A549 (cell line): ENCODE measurements around the gene RNF43. TPM values are rescaled to one million over a fixed set of nuclear protein-coding genes. Genes with fewer than 3 reads are reported as not detected.

Experiments
- ATAC-seq, 2 experiments: fragments of 200-7000 bp in 1 of 2; fragments of >200 bp in 1 of 2; cut with Nextera tagmentation in 1 of 2; cut with Tn5 transposase in 1 of 2; 3 replicates each; pipeline versions ENCODE4 v1.8.0 to v1.9.1; 2018 to 2020; ENCODE audit warnings: mild to moderate bottlenecking in 1 of 2, moderate library complexity in 1 of 2
- CTCF ChIA-PET: fragments of 300-600 bp; sonication (Branson Sonifier 250); formaldehyde crosslinking; extraction: SDS; loops from one replicate; lab custom pipeline; 2021; ENCODE audit warnings: antibody characterized with exemption, inconsistent platforms; lab: Yijun Ruan, JAX
- POLR2A ChIA-PET: fragments of 350-600 bp; formaldehyde crosslinking; extraction: SDS; loops from one replicate; lab custom pipeline; 2021; ENCODE audit warnings: antibody characterized with exemption, inconsistent platforms; lab: Yijun Ruan, JAX
- DNase-seq, 2 experiments: peaks; one replicate each; pipeline versions ENCODE4 v3.0.0 to v3.0.0-alpha.2; 2011 to 2016; ENCODE audit warnings: low read depth in 1 of 2, low spot score in 1 of 2
- FAIRE-seq: peaks from 2 replicates; lab custom pipeline; 2011; peaks lifted over from hg19 to GRCh38; lab: Jason Lieb, UNC
- H3K27ac ChIP-seq, 2 experiments: fragments of >200 bp; sonication (Bioruptor Twin); formaldehyde crosslinking; 3 replicates each; pipeline ENCODE4 v1.5.1; 2016 to 2017
- H3K4me1 ChIP-seq: fragments of >200 bp; sonication (Bioruptor Twin); formaldehyde crosslinking; 3 replicates; pipeline ENCODE4 v1.6.1; 2016
- H3K4me2 ChIP-seq: fragments of >200 bp; sonication (Bioruptor Twin); formaldehyde crosslinking; 3 replicates; pipeline ENCODE4 v1.6.1; 2016
- H3K4me3 ChIP-seq: fragments of >200 bp; sonication (Bioruptor Twin); formaldehyde crosslinking; 3 replicates; pipeline ENCODE4 v1.5.1; 2016
- H3K9me3 ChIP-seq: fragments of >200 bp; sonication (Bioruptor Twin); formaldehyde crosslinking; 3 replicates; pipeline ENCODE4 v1.6.1; 2016
- ATOH8 ChIP-seq: fragments of 250-450 bp; sonication (Bioruptor Pico); IDR thresholded peaks from 2 replicates; pipeline ENCODE4 v1.5.0; 2020; ENCODE audit warnings: low read depth, mild to moderate bottlenecking, moderate library complexity
- CBX8 ChIP-seq: fragments of 200-600 bp; sonication (generic); IDR thresholded peaks from 2 replicates; pipeline ENCODE4 v1.6.1; 2016
- CTCF ChIP-seq: fragments of >200 bp; sonication (Bioruptor Twin); formaldehyde crosslinking; IDR thresholded peaks from 3 replicates; pipeline ENCODE4 v1.5.1; 2016
- EHMT2 ChIP-seq: fragments of 200-600 bp; sonication (generic); IDR thresholded peaks from 2 replicates; pipeline ENCODE4 v1.6.1; 2016; ENCODE audit warnings: antibody characterized with exemption, low read depth, mild to moderate bottlenecking, moderate library complexity
- FOSL2 ChIP-seq, 2 experiments: fragments of 450-650 bp in 1 of 2; fragments of >200 bp in 1 of 2; sonication (Bioruptor Twin) in 1 of 2; formaldehyde crosslinking; IDR thresholded peaks; 2 replicates each; pipeline versions ENCODE4 v1.5.0 to v1.6.1; 2016 to 2020; ENCODE audit warnings: mild to moderate bottlenecking in 1 of 2, moderate library complexity in 1 of 2
- GATA3 ChIP-seq: IDR thresholded peaks from 2 replicates; pipeline ENCODE4 v1.6.1; 2012; ENCODE audit warnings: borderline replicate concordance
- HES2 ChIP-seq: fragments of >200 bp; sonication (Bioruptor Twin); formaldehyde crosslinking; IDR thresholded peaks from 2 replicates; pipeline ENCODE4 v1.6.1; 2016
- HMGXB4 ChIP-seq: fragments of 250-450 bp; sonication (Bioruptor Pico); IDR thresholded peaks from 2 replicates; pipeline ENCODE4 v1.5.0; 2021; ENCODE audit warnings: mild to moderate bottlenecking, moderate library complexity, borderline replicate concordance
- HOXA7 ChIP-seq: fragments of 250-450 bp; sonication (Bioruptor Pico); IDR thresholded peaks from 2 replicates; pipeline ENCODE4 v1.5.0; 2020; ENCODE audit warnings: mild to moderate bottlenecking, moderate library complexity
- JUNB ChIP-seq: fragments of >200 bp; sonication (Bioruptor Twin); formaldehyde crosslinking; IDR thresholded peaks from 2 replicates; pipeline ENCODE4 v1.6.1; 2016
- KDM1A ChIP-seq: fragments of 200-600 bp; sonication (generic); IDR thresholded peaks from 2 replicates; pipeline ENCODE4 v1.6.1; 2016; ENCODE audit warnings: low read depth, mild to moderate bottlenecking
- KDM5A ChIP-seq: fragments of 200-600 bp; sonication (generic); IDR thresholded peaks from 2 replicates; pipeline ENCODE4 v1.6.1; 2016; ENCODE audit warnings: antibody characterized with exemption, mild to moderate bottlenecking
- MAFK ChIP-seq: fragments of 450-650 bp; IDR thresholded peaks from 2 replicates; pipeline ENCODE4 v1.6.1; 2014; ENCODE audit not compliant: partially characterized antibody
- MAZ ChIP-seq: fragments of 150-350 bp; IDR thresholded peaks from 2 replicates; pipeline ENCODE4 v1.6.1; 2014; ENCODE audit warnings: antibody characterized with exemption, low read depth, low read length, borderline replicate concordance
- NFE2L2 ChIP-seq: fragments of 150-350 bp; conservative IDR thresholded peaks from 2 replicates; pipeline ENCODE4 v1.6.1; 2014; ENCODE audit warnings: low read length
- NPAS2 ChIP-seq: fragments of 250-450 bp; sonication (Bioruptor Pico); IDR thresholded peaks from 2 replicates; pipeline ENCODE4 v1.8.0; 2022; ENCODE audit warnings: mild to moderate bottlenecking, moderate library complexity, borderline replicate concordance
- NR3C1 ChIP-seq: fragments of >200 bp; sonication (Bioruptor Twin); formaldehyde crosslinking; IDR thresholded peaks from 3 replicates; pipeline ENCODE4 v1.6.1; 2017
- PBX3 ChIP-seq: IDR thresholded peaks from 2 replicates; pipeline ENCODE4 v1.6.1; 2012
- PHF8 ChIP-seq: fragments of 200-600 bp; sonication (generic); IDR thresholded peaks from 2 replicates; pipeline ENCODE4 v1.6.1; 2016; ENCODE audit warnings: low read depth, mild to moderate bottlenecking, antibody characterized with exemption, moderate library complexity, borderline replicate concordance
- POLR2A ChIP-seq: IDR thresholded peaks from 2 replicates; pipeline ENCODE4 v1.6.1; 2012; ENCODE audit warnings: mild to moderate bottlenecking, low read length
- POLR2AphosphoS2 ChIP-seq: conservative IDR thresholded peaks from 2 replicates; pipeline ENCODE4 v1.6.1; 2012; ENCODE audit warnings: low read length, improper control_type of control experiment, inconsistent platforms
- RARB ChIP-seq: fragments of 250-450 bp; sonication (Bioruptor Pico); IDR thresholded peaks from 2 replicates; pipeline ENCODE4 v1.8.0; 2021; ENCODE audit warnings: mild to moderate bottlenecking, moderate library complexity
- RFX5 ChIP-seq: fragments of 450-650 bp; IDR thresholded peaks from 2 replicates; pipeline ENCODE4 v1.7.1; 2014; ENCODE audit warnings: antibody characterized with exemption, mild to moderate bottlenecking, moderate library complexity
- SMC3 ChIP-seq: fragments of >200 bp; sonication (Bioruptor Twin); formaldehyde crosslinking; IDR thresholded peaks from 3 replicates; pipeline ENCODE4 v1.6.1; 2018; ENCODE audit warnings: inconsistent platforms
- SREBF2 ChIP-seq: fragments of 450-650 bp; IDR thresholded peaks from 2 replicates; pipeline ENCODE4 v1.6.1; 2014; ENCODE audit warnings: mild to moderate bottlenecking, moderate library complexity
- TP53 ChIP-seq: fragments of 250-450 bp; sonication (Bioruptor Pico); IDR thresholded peaks from 2 replicates; pipeline ENCODE4 v1.5.0; 2021; ENCODE audit warnings: mild to moderate bottlenecking, moderate library complexity
- USF2 ChIP-seq: fragments of 450-650 bp; IDR thresholded peaks from 2 replicates; pipeline ENCODE4 v1.6.1; 2014; ENCODE audit warnings: antibody characterized with exemption
- ZFP36 ChIP-seq: fragments of 450-650 bp; IDR thresholded peaks from 2 replicates; pipeline ENCODE4 v1.6.1; 2014; ENCODE audit warnings: borderline replicate concordance; ENCODE audit not compliant: partially characterized antibody
- ZSCAN20 ChIP-seq: fragments of 250-450 bp; sonication (Bioruptor Pico); IDR thresholded peaks from 2 replicates; pipeline ENCODE4 v1.8.0; 2022; ENCODE audit warnings: mild to moderate bottlenecking, moderate library complexity
- WGBS: methylation state at CpG from one replicate; pipeline ENCODE4 v1.1.6; 2017; ENCODE audit errors: missing lambda C conversion rate; 5-methylcytosine and 5-hydroxymethylcytosine counted together
- polyA plus RNA-seq, 4 experiments: library from polyadenylated mRNA; depleted of rRNA in 3 of 4; stranded (reverse); fragments of >200 nt; fragmentation: RNase III in 1 of 4; extraction: RNeasy Plus Mini Kit Qiagen cat#74134 plus additional on column Dnase treatment in 1 of 4; gene quantifications; 2 replicates in 3 of 4; 3 replicates in 1 of 4; pipeline ENCODE4 v1.2.3, GENCODE V29; 2011 to 2017

Gene RNF43
- polyA plus RNA-seq, 2 of the 4 experiments (the other 2 are of a cell fraction), result 2.5 to 6.6 TPM

- no peaks in the 10 kb centered on the region for H3K9me3 ChIP-seq
- TF ChIP-seq CBX8 (no peak), SMC3 (no peak), HOXA7 (no peak), HMGXB4 (CRISPR knock-in tag) (no peak), POLR2AphosphoS2 (no peak), MAFK (no peak), NFE2L2 (no peak), EHMT2 (no peak), ATOH8 (CRISPR knock-in tag) (no peak), ZFP36 (no peak), GATA3 (no peak), KDM1A (no peak), JUNB (no peak), PHF8 (no peak), RARB (no peak), POLR2A (no peak), NR3C1 (no peak), ZSCAN20 (CRISPR knock-in tag) (no peak), FOSL2 (IDR thresholded peaks at IDR 0.05) (no peak), FOSL2 (CRISPR knock-in tag; IDR thresholded peaks at IDR 0.05) (no peak), HES2 (no peak)
- 95% methylated on average over 1 of the region's 1 CpG for WGBS
- ATAC-seq, result no peak
- FAIRE-seq, result no peak
- H3K27ac ChIP-seq, result no peak overlapping the region
- CTCF ChIA-PET, result interaction anchor here (0.6 to 11.9 kb wide), 4 partner anchors 139 to 234 kb away, joined by 3 to 315 read pairs (median 3); partner anchors contain the start of gene MKS1
- no peak for DNase-seq
- H3K4me3 ChIP-seq, result no peak overlapping the region
- H3K4me2 ChIP-seq, result no peak overlapping the region
- POLR2A ChIA-PET, result no interaction called here
- no peaks in the 10 kb centered on the region for H3K4me1 ChIP-seq
Measured at GRCh38 chr17:58452738-58453137, 35.4 kb upstream of the RNF43 start.

- Histone ChIP-seq H3K9me3 (peaks cover 10% of the 10 kb centered on the region; the same call in 2 of the 3 replicates), H3K4me3 (no peak overlapping the region), H3K27ac (no peak overlapping the region), H3K4me1 (no peaks in the 10 kb centered on the region), H3K4me2 (no peak overlapping the region)
- DNase-seq (peak; percentile 83 to 92), ATAC-seq (peak; percentile 100), FAIRE-seq (peak; percentile 95)
- 42% methylated on average over 9 of the region's 9 CpGs for WGBS
- POLR2A ChIA-PET, result interaction anchor here (0.6 kb wide), 1 partner anchor 130 kb away, joined by 4 read pairs; no protein-coding TSS in a partner anchor
- CTCF ChIA-PET, result interaction anchor here (0.5 to 11.9 kb wide), 42 partner anchors 9 to 325 kb away, joined by 3 to 315 read pairs (median 4); partner anchors contain the start of genes RNF43 and SUPT4H1
- TF ChIP-seq CTCF, result peak; percentile 99
- no peak for TF ChIP-seq USF2
- TF ChIP-seq PBX3, result no peak
- TF ChIP-seq TP53 (CRISPR knock-in tag), result no peak
- TF ChIP-seq MAZ, result no peak
- TF ChIP-seq KDM5A, result no peak
- no peak for TF ChIP-seq SREBF2
- no peak for TF ChIP-seq HMGXB4 (CRISPR knock-in tag)
- TF ChIP-seq RFX5, result no peak
- TF ChIP-seq NPAS2 (CRISPR knock-in tag), result no peak
- TF ChIP-seq SMC3, result peak; percentile 99
Measured at GRCh38 chr17:58447039-58447975, 30.0 kb upstream of the RNF43 start.
